Neural crest cell (in vitro differentiated cells): ENCODE results near the gene SMURF2. TPM values are rescaled to one million over a fixed set of nuclear protein-coding genes. Genes with fewer than 3 reads are reported as not detected.
A peak's percentile ranks its signal among the peaks of the same experiment; 100 is the strongest.

Experiments used
- DNase-seq: peaks from one replicate; pipeline ENCODE4 v3.0.0; 2021; ENCODE audit warnings: low read depth, mixed read lengths, low spot score
- H3K27ac Mint-ChIP-seq: one replicate; pipeline ENCODE4 v1.8.0; 2021; ENCODE audit warnings: mild to moderate bottlenecking, mixed read lengths; ENCODE audit not compliant: unreplicated experiment
- H3K27me3 Mint-ChIP-seq: 2 replicates; pipeline ENCODE4 v1.8.0; 2021; ENCODE audit warnings: low read depth, mild to moderate bottlenecking, mixed read lengths
- H3K36me3 Mint-ChIP-seq: 2 replicates; pipeline ENCODE4 v1.8.0; 2021; ENCODE audit warnings: low read depth, mild to moderate bottlenecking, mixed read lengths
- H3K4me1 Mint-ChIP-seq: 2 replicates; pipeline ENCODE4 v1.8.0; 2021; ENCODE audit warnings: mixed read lengths
- H3K4me3 Mint-ChIP-seq: one replicate; pipeline ENCODE4 v1.8.0; 2021; ENCODE audit warnings: mild to moderate bottlenecking, mixed read lengths
- H3K9me3 Mint-ChIP-seq: 2 replicates; pipeline ENCODE4 v1.8.0; 2021; ENCODE audit warnings: mixed read lengths
- long read RNA-seq: library from polyadenylated mRNA; unstranded; transcript quantifications from one replicate; pipeline ENCODE4 v2.0.0, GENCODE V29; 2020
- total RNA-seq: library from RNA; stranded (reverse); gene quantifications from 2 replicates; pipeline ENCODE4 v1.2.1, GENCODE V29; 2021
- TF ChIP-seq, protein P1 (sequence below): fragments of 200-600 bp; sonication (generic); conservative IDR thresholded peaks from 2 replicates; pipeline ENCODE4 v1.5.0; 2021; ENCODE audit warnings: antibody characterized with exemption, mild to moderate bottlenecking

SMURF2 gene
- 32.5 and 32.7 TPM in 2 replicates for total RNA-seq
- long read RNA-seq, partial matches to known transcripts = 5 of 8 reads
- long read RNA-seq, other reads (novel, unspliced or antisense) = 2 of 8 reads

DNA sequence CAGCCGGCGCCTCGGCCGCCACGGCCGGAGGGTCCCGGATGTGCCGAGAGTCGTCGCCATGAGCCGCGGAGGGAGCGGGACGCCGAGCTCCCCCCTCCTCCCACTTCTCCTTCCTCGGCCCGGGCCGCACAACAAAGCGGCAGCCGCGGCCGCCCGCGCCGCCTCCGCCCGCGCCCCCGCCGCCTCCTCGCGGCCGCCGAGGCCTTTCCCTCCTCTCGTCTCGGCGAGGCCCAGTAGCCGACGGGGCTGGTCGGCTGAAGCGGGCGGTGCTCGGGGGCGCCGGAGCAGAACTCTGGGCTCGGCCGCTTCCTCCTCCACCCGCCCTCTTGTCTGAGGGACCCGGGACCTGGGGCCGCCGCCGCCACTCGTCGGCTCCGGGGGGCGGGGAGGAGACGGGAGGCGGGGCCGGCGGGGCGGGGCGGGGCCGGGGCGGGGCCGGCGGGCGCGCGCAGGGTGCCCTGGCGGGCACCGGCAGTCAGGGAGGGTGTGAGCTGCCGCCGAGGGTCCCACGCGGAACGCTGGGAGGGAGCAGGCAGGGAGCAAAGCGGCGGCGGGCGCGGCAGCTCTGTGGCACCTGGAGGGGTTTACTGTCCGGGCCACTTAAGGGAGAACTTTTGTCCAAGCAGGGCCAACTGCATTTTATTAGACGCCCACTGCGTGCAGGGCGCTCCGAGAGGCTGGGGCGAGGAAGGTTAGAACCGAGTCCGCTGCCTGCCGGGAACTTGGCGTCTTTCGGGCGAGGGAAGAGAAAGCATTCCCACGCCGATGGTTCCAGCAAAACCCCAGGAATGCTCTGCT is at the start of gene SMURF2:
Gene SMURF2 (minus strand): TSS at position 332 of the 798 bp plus-strand sequence. CDS start 427 bp downstream, outside the sequence.
- DNase-seq = peak; percentile 69
- TF ChIP-seq, protein P1, sequence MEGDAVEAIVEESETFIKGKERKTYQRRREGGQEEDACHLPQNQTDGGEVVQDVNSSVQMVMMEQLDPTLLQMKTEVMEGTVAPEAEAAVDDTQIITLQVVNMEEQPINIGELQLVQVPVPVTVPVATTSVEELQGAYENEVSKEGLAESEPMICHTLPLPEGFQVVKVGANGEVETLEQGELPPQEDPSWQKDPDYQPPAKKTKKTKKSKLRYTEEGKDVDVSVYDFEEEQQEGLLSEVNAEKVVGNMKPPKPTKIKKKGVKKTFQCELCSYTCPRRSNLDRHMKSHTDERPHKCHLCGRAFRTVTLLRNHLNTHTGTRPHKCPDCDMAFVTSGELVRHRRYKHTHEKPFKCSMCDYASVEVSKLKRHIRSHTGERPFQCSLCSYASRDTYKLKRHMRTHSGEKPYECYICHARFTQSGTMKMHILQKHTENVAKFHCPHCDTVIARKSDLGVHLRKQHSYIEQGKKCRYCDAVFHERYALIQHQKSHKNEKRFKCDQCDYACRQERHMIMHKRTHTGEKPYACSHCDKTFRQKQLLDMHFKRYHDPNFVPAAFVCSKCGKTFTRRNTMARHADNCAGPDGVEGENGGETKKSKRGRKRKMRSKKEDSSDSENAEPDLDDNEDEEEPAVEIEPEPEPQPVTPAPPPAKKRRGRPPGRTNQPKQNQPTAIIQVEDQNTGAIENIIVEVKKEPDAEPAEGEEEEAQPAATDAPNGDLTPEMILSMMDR = peak; percentile 16

DNA sequence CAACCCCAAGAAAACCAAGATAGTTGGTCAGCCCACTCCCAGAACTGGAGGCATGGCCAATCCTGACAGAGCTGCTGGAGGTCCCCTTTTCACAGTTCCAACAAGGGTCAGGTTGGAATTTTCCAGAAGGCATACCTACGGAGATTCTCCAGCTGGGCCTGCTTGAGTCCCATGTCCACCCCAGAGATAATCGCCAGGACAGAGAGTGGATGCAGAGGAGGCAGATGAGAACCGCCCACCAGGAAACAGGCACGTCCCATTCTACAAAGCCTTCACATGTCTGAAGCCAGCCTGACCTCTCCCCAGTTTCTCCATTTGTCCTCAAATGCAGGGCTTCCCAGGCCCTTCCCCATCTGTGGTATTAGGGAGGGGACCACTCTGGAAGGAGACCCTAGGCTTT is 47.4 kb upstream of the SMURF2 start:
- no peak overlapping the region for H3K4me3 Mint-ChIP-seq
- DNase-seq = no peak
- H3K27ac Mint-ChIP-seq = no peak overlapping the region
- TF ChIP-seq, protein P1 = no peak
- no peaks in the 10 kb centered on the region for H3K9me3 Mint-ChIP-seq
- H3K27me3 Mint-ChIP-seq = peaks cover 5% of the 10 kb centered on the region
- H3K36me3 Mint-ChIP-seq = no peaks in the 10 kb centered on the region
- peaks cover 15% of the 10 kb centered on the region for H3K4me1 Mint-ChIP-seq

More for the DNA sequence above, at the start of gene SMURF2:
- Mint-ChIP-seq H3K36me3 (no peaks in the 10 kb centered on the region), H3K27me3 (peaks cover 7% of the 10 kb centered on the region), H3K4me3 (peak within 1 kb of the TSS; percentile 99), H3K4me1 (peaks cover 29% of the 10 kb centered on the region), H3K27ac (peak within 1 kb of the TSS; percentile 98), H3K9me3 (no peaks in the 10 kb centered on the region)

DNA sequence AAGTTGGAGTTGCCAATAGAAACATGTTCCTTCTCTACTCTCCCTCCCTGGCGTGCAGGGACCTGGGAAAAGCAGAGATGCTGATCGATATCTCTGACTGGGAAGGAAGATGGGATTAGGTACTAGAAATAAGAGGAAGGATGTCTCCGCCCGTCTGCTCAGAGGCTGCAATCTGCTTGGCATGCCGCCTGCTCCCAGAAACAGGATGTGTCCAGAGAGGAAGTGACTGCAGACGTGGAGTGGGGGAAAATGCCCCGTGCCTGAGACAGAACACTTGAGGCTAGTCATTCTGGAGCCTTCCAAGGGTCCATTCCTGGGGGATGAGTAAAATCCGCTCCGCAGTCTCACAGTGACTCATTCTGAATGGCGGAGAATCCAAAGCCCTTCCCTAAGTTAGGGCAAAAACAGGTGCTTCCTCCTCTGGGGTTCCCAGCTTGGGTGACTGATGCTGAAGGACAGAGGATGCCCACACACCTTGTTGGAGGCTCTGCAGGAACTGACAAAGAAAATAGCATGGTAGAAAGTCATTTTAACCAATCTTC is 45.0 kb upstream of the SMURF2 start:
- H3K4me1 Mint-ChIP-seq = peaks cover 8% of the 10 kb centered on the region
- peaks cover 5% of the 10 kb centered on the region for H3K27me3 Mint-ChIP-seq
- H3K36me3 Mint-ChIP-seq = no peaks in the 10 kb centered on the region
- H3K4me3 Mint-ChIP-seq = no peak overlapping the region
- TF ChIP-seq, protein P1 = no peak
- DNase-seq = no peak
- H3K9me3 Mint-ChIP-seq = no peaks in the 10 kb centered on the region
- no peak overlapping the region for H3K27ac Mint-ChIP-seq

DNA sequence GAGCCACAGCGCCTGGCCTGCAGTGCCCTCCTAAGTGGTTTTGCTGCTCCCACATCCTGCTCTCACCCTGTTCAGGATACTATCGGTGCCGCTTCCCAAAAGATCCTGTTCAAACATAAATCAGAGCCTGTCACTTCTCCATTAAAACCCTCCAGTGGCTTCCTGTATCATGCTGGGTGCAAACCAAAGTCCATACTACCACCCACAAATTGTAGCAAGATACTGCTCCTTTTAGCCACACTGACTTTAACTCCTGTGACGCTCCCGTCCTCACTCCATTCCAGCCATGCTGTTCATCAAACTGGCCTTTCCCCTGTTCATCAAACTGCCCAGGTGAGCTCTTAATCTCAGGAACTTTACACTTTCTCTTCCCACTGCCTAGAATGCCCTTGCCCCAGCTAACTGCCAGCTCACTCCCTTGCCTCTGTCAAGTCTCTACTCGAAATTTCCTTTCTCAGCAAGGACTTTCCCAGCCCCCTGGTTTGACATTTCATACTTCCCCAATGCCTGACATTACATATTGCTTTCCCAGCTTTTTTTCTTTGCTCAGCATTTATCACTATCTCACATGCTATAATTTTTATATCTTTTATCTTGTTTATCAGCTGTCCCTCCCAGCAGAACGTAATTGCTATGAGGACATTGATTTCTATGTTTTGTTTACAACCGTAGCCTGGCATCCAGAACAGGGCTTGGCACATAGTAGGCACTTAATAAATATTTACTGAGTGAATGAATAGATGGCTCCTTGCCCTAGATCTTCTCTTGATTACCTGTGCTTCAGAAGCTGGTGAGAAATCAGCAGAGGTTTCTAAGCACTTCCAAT is 44.3 kb upstream of the SMURF2 start:
- TF ChIP-seq, protein P1 = no peak
- Mint-ChIP-seq H3K4me3 (no peak overlapping the region), H3K36me3 (no peaks in the 10 kb centered on the region), H3K4me1 (peaks cover 8% of the 10 kb centered on the region), H3K27me3 (peaks cover 5% of the 10 kb centered on the region), H3K9me3 (no peaks in the 10 kb centered on the region), H3K27ac (no peak overlapping the region)
- DNase-seq = no peak

DNA sequence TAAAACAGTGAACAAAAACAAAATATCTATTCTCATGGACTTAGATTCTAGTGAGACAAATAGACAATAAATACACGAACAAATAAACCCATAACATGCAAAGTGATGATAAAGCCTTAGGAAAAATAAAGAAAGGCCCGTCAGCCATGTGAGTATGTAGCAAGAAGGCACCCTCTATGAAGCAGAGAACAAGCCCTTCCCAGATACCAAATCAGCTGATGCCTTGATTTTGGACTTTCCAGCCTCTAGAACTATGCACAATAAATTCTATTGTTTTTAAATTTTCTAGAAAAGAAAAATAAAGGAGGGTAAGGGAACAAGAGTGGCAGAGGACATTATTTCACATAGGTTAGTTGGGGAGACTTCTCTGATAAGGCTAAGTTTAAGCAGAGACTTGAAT is 40.7 kb upstream of the SMURF2 start:
- DNase-seq = no peak
- Mint-ChIP-seq H3K27ac (no peak overlapping the region), H3K4me3 (no peak overlapping the region), H3K27me3 (peaks cover 5% of the 10 kb centered on the region), H3K36me3 (no peaks in the 10 kb centered on the region), H3K9me3 (no peaks in the 10 kb centered on the region), H3K4me1 (no peaks in the 10 kb centered on the region)
- TF ChIP-seq, protein P1 = no peak
